Subcutaneous adipose tissue (tissue), 4 donors: ENCODE data around the gene SF3A2. TPM values are rescaled to one million over a fixed set of nuclear protein-coding genes. Genes with fewer than 3 reads are reported as not detected.

Source experiments
- CTCF ChIP-seq: fragments of 450-650 bp; IDR thresholded peaks from one replicate; pipeline ENCODE4 v1.5.1; 2016; ENCODE audit warnings: low read depth, mild to moderate bottlenecking, control low read depth, antibody characterized with exemption, moderate library complexity
- total RNA-seq, 4 donors: library from RNA; depleted of rRNA; stranded (reverse); fragments of >200 nt; gene quantifications; one replicate each; pipeline ENCODE4 v1.1.0, GENCODE V29; 2016

Gene SF3A2
- total RNA-seq, 4 donors from 2014 or later: 13.4 to 59.3 (median 28.0) TPM

GRCh38 chr19:2278459-2279158, 42.0 kb downstream of the SF3A2 start:
- TF ChIP-seq CTCF: no peak

- TF ChIP-seq CTCF: no peak
Observed at GRCh38 chr19:2280633-2281264, 44.1 kb downstream of the SF3A2 start.

- no peak for TF ChIP-seq CTCF
Observed at GRCh38 chr19:2282062-2282861, 45.6 kb downstream of the SF3A2 start, which contains the start of gene PEAK3. TSS of gene PEAK3 (minus strand) at chr19:2282175. CDS start at chr19:2280931, 1,244 bp downstream.

GRCh38 chr19:2282862-2283237, 46.2 kb downstream of the SF3A2 start:
- no peak for TF ChIP-seq CTCF

GRCh38 chr19:2283835-2284507, 47.3 kb downstream of the SF3A2 start:
- TF ChIP-seq CTCF: no peak

- TF ChIP-seq CTCF: no peak
Observed at GRCh38 chr19:2286402-2287140, 49.9 kb downstream of the SF3A2 start.
